DOHH2 (cell line): ENCODE data around the gene SHANK3.

Experiments used
- H3F3A ChIP-seq: fragments of 200-600 bp; sonication (generic), shearing (Covaris generic); 2 replicates; pipeline ENCODE4 v1.6.0; 2016; ENCODE audit warnings: antibody characterized with exemption, mild to moderate bottlenecking; ENCODE audit not compliant: control insufficient read depth, insufficient read depth
- H3K27ac ChIP-seq: fragments of 200-600 bp; sonication (generic); 2 replicates; pipeline ENCODE4 v1.5.1; 2014; ENCODE audit warnings: low read depth, mild to moderate bottlenecking, low read length, moderate library complexity
- H3K27me3 ChIP-seq: fragments of 200-600 bp; sonication (generic); 2 replicates; pipeline ENCODE4 v1.6.1; 2014; ENCODE audit warnings: mild to moderate bottlenecking, low read length, mixed read lengths; ENCODE audit not compliant: control insufficient read depth
- H3K36me3 ChIP-seq: fragments of 200-600 bp; sonication (generic); 2 replicates; pipeline ENCODE4 v1.6.1; 2014; ENCODE audit warnings: mild to moderate bottlenecking, low read length, moderate library complexity, mixed read lengths; ENCODE audit not compliant: control insufficient read depth
- H3K4me1 ChIP-seq: fragments of 200-600 bp; sonication (generic); 2 replicates; pipeline ENCODE4 v1.6.1; 2014; ENCODE audit warnings: mild to moderate bottlenecking, low read length, mixed read lengths; ENCODE audit not compliant: control insufficient read depth
- H3K4me2 ChIP-seq: fragments of 200-600 bp; sonication (generic); 2 replicates; pipeline ENCODE4 v1.6.0; 2014; ENCODE audit warnings: mild to moderate bottlenecking, low read length, moderate library complexity
- H3K4me3 ChIP-seq: fragments of 200-600 bp; sonication (generic); 2 replicates; pipeline ENCODE4 v1.5.1; 2014; ENCODE audit warnings: mild to moderate bottlenecking, low read length, mixed read lengths
- H3K79me2 ChIP-seq: fragments of 200-600 bp; sonication (generic); 2 replicates; pipeline ENCODE4 v1.6.1; 2014; ENCODE audit warnings: mild to moderate bottlenecking, low read length, mixed read lengths; ENCODE audit not compliant: control insufficient read depth
- H3K9me2 ChIP-seq: fragments of 200-600 bp; sonication (generic); replicated peaks from 2 replicates; pipeline ENCODE4 v1.6.1; 2014; ENCODE audit warnings: mild to moderate bottlenecking, low read length, mixed read lengths; ENCODE audit not compliant: control insufficient read depth
- H3K9me3 ChIP-seq: fragments of 200-600 bp; sonication (generic); 2 replicates; pipeline ENCODE4 v1.6.1; 2014; ENCODE audit warnings: antibody characterized with exemption, low read length, mixed read lengths; ENCODE audit not compliant: control insufficient read depth, insufficient read depth
- H4K20me1 ChIP-seq: fragments of 200-600 bp; sonication (generic); 2 replicates; pipeline ENCODE4 v1.6.0; 2014; ENCODE audit warnings: low read depth, mild to moderate bottlenecking, antibody characterized with exemption, low read length, moderate library complexity; ENCODE audit not compliant: control insufficient read depth, insufficient read depth
- EZH2phosphoT487 ChIP-seq: fragments of 200-600 bp; sonication (generic); IDR thresholded peaks from 2 replicates; pipeline ENCODE4 v1.6.1; 2017; ENCODE audit warnings: borderline replicate concordance, mild to moderate bottlenecking, antibody characterized with exemption, low read length, moderate library complexity, mixed read lengths
- TF ChIP-seq, protein P1 (sequence below): fragments of 200-600 bp; sonication (generic); IDR thresholded peaks from one replicate; pipeline ENCODE4 v1.5.1; 2014; ENCODE audit warnings: antibody characterized with exemption, mild to moderate bottlenecking, low read depth, low read length; ENCODE audit not compliant: poor library complexity, severe bottlenecking

Gene SHANK3

DNA sequence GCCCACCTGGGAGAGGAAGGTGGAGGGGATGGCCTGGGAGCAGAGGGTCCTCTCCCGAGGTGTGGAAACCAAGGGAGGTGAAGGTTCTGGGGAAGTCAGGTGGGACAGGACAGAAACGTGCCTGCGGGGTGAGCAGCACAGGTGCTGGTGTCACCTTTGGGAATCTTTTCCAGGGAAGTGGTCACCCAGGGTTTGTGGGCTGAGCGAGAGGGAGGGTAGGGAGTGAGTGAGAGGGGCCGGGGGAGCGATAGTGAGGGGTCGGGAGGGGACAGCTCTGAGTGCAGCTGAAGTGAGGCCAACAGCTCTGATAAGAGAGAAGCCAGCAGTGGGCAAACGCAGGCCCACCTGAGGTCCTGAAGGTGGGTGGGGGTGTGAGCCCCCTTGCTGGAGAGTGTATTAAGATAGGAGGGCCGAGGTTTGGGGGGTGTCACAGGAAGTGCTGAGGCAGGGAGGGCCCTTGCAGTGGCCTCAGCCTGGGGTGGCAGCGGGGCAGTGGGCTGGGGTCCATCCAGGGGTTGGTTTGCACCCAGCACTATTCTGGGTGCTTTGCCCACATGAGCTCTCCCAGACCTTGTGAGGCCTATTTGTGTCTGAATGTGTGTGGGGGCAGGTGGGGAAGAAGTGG lies 1.6 kb upstream of the SHANK3 start:
- Histone ChIP-seq H4K20me1 (no peaks in the 10 kb centered on the region), H3K4me2 (no peak overlapping the region), H3K9me2 (no peaks in the 10 kb centered on the region), H3K9me3 (no peaks in the 10 kb centered on the region; the same call in 1 of the 2 replicates), H3K79me2 (no peaks in the 10 kb centered on the region), H3K27me3 (peaks cover 16% of the 10 kb centered on the region), H3K4me1 (peaks cover under 1% of the 10 kb centered on the region), H3F3A (no peaks in the 10 kb centered on the region), H3K36me3 (no peaks in the 10 kb centered on the region), H3K4me3 (no peak overlapping the region), H3K27ac (no peak overlapping the region)
- TF ChIP-seq EZH2phosphoT487: no peak
- TF ChIP-seq, protein P1, sequence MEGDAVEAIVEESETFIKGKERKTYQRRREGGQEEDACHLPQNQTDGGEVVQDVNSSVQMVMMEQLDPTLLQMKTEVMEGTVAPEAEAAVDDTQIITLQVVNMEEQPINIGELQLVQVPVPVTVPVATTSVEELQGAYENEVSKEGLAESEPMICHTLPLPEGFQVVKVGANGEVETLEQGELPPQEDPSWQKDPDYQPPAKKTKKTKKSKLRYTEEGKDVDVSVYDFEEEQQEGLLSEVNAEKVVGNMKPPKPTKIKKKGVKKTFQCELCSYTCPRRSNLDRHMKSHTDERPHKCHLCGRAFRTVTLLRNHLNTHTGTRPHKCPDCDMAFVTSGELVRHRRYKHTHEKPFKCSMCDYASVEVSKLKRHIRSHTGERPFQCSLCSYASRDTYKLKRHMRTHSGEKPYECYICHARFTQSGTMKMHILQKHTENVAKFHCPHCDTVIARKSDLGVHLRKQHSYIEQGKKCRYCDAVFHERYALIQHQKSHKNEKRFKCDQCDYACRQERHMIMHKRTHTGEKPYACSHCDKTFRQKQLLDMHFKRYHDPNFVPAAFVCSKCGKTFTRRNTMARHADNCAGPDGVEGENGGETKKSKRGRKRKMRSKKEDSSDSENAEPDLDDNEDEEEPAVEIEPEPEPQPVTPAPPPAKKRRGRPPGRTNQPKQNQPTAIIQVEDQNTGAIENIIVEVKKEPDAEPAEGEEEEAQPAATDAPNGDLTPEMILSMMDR: no peak

DNA sequence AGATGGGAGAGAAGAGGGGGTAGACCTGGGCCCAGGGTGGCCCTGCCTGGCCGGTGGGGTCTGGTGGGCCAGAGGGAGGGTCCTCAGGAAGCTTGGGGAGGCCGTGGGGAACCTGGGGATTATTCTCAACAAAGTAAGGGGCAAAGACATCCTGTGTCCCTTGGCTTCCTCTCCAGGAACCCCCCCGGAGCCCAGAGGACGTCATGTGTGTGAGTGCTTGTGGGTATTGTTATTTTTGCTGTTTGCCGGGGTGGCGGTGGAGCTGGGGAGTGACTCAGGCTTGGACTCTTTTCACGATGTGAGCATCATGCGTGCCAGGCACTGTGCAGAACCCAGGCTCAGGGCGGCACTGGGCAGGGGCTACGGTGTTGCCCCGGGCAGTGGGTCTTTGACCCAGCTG lies 982 bp upstream of the SHANK3 start:
- H3K27ac ChIP-seq: no peak overlapping the region
- no peaks in the 10 kb centered on the region for H3K36me3 ChIP-seq
- H3F3A ChIP-seq: no peaks in the 10 kb centered on the region
- no peaks in the 10 kb centered on the region; the same call in 1 of the 2 replicates for H3K9me3 ChIP-seq
- H3K9me2 ChIP-seq: no peaks in the 10 kb centered on the region
- H3K4me2 ChIP-seq: no peak overlapping the region
- H3K79me2 ChIP-seq: no peaks in the 10 kb centered on the region
- H3K4me3 ChIP-seq: no peak overlapping the region
- TF ChIP-seq, protein P1: no peak
- no peak for TF ChIP-seq EZH2phosphoT487
- H3K27me3 ChIP-seq: peaks cover 16% of the 10 kb centered on the region
- H4K20me1 ChIP-seq: no peaks in the 10 kb centered on the region
- no peaks in the 10 kb centered on the region for H3K4me1 ChIP-seq

DNA sequence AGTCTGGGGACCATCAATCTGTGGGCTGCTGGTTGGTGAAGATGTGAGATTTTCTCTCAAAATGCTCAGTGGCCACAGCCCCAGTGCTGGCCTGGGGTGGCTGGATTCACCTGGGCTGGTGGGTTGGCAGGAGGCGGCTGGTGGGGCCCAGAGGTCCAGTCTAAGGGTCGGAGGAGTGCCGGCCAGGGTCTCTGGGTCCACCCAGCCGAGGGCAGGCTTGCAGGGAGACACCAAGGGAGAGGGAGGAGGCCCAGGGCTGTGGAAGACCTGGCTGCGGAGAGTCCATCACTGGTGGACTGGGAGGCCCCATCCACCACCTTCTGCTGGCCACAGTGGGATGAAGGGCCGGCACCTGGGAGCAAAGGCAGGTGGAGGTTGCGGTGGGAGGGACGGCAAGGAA lies 582 bp upstream of the SHANK3 start:
- Histone ChIP-seq H4K20me1 (no peaks in the 10 kb centered on the region), H3K4me3 (no peak overlapping the region)

More for the DNA sequence above, 582 bp upstream of the SHANK3 start:
- Histone ChIP-seq H3K36me3 (no peaks in the 10 kb centered on the region), H3K4me1 (no peaks in the 10 kb centered on the region), H3K27me3 (peaks cover 16% of the 10 kb centered on the region), H3K4me2 (no peak overlapping the region), H3K27ac (no peak overlapping the region), H3K9me3 (no peaks in the 10 kb centered on the region; the same call in 1 of the 2 replicates), H3K9me2 (no peaks in the 10 kb centered on the region), H3F3A (no peaks in the 10 kb centered on the region), H3K79me2 (no peaks in the 10 kb centered on the region)
- TF ChIP-seq, protein P1: no peak
- TF ChIP-seq EZH2phosphoT487: no peak
